Progenitor cell of endocrine pancreas (in vitro differentiated cells): ENCODE measurements around the gene HCRT. TPM values are rescaled to one million over a fixed set of nuclear protein-coding genes. Genes with fewer than 3 reads are reported as not detected.

Source experiments
- DNase-seq: peaks from one replicate; pipeline ENCODE4 v3.0.0; 2021; ENCODE audit warnings: low spot score; ENCODE audit not compliant: unreplicated experiment
- H3K27ac Mint-ChIP-seq: 2 replicates; pipeline ENCODE4 v1.8.0; 2021; ENCODE audit warnings: mild to moderate bottlenecking, moderate library complexity, mixed read lengths
- H3K27me3 Mint-ChIP-seq: 2 replicates; pipeline ENCODE4 v1.8.0; 2021; ENCODE audit warnings: mixed read lengths
- H3K36me3 Mint-ChIP-seq: 2 replicates; pipeline ENCODE4 v1.8.0; 2022; ENCODE audit warnings: mixed read lengths; ENCODE audit not compliant: insufficient read depth
- H3K4me1 Mint-ChIP-seq: 2 replicates; pipeline ENCODE4 v1.8.0; 2021; ENCODE audit warnings: low read depth, mixed read lengths
- H3K4me3 Mint-ChIP-seq: 2 replicates; pipeline ENCODE4 v1.8.0; 2021; ENCODE audit warnings: low read depth, mild to moderate bottlenecking, moderate library complexity, mixed read lengths
- H3K9me3 Mint-ChIP-seq: 2 replicates; pipeline ENCODE4 v1.8.0; 2021; ENCODE audit warnings: low read depth, mixed read lengths
- total RNA-seq: library from RNA; stranded (reverse); gene quantifications from 2 replicates; pipeline ENCODE4 v1.2.1, GENCODE V29; 2021
- TF ChIP-seq, protein P1 (sequence below): fragments of 200-600 bp; sonication (generic); IDR thresholded peaks from one replicate; pipeline ENCODE4 v1.5.0; 2021; ENCODE audit warnings: antibody characterized with exemption, mild to moderate bottlenecking; ENCODE audit not compliant: unreplicated experiment

The HCRT gene
- total RNA-seq, 1 donor from 2014 or later, result not detected

DNA sequence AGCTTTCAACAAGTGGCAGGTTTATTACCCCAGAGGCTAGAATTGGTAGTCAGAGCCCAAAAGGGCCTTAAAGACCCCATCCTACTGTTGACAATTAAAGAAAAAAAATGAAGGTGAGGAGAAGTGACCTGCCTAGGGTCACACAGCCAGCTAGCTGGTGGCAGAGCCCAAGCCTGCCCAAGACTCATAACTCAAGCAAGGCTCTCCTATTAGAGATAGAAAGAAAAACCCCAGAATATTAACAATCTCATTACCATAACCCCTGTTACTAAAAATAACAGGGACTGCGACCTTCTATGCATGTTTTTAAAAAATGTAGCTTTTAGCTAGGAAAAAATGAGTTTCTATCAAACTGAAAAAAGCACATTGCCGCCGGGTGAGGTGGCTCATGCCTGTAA lies 48.6 kb downstream of the HCRT start:
- Mint-ChIP-seq H3K9me3 (no peaks in the 10 kb centered on the region), H3K27ac (no peak overlapping the region), H3K27me3 (no peaks in the 10 kb centered on the region), H3K36me3 (peaks cover 3% of the 10 kb centered on the region), H3K4me3 (no peak overlapping the region), H3K4me1 (peaks cover 26% of the 10 kb centered on the region)
- no peak for DNase-seq
- TF ChIP-seq, protein P1, sequence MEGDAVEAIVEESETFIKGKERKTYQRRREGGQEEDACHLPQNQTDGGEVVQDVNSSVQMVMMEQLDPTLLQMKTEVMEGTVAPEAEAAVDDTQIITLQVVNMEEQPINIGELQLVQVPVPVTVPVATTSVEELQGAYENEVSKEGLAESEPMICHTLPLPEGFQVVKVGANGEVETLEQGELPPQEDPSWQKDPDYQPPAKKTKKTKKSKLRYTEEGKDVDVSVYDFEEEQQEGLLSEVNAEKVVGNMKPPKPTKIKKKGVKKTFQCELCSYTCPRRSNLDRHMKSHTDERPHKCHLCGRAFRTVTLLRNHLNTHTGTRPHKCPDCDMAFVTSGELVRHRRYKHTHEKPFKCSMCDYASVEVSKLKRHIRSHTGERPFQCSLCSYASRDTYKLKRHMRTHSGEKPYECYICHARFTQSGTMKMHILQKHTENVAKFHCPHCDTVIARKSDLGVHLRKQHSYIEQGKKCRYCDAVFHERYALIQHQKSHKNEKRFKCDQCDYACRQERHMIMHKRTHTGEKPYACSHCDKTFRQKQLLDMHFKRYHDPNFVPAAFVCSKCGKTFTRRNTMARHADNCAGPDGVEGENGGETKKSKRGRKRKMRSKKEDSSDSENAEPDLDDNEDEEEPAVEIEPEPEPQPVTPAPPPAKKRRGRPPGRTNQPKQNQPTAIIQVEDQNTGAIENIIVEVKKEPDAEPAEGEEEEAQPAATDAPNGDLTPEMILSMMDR, result no peak

DNA sequence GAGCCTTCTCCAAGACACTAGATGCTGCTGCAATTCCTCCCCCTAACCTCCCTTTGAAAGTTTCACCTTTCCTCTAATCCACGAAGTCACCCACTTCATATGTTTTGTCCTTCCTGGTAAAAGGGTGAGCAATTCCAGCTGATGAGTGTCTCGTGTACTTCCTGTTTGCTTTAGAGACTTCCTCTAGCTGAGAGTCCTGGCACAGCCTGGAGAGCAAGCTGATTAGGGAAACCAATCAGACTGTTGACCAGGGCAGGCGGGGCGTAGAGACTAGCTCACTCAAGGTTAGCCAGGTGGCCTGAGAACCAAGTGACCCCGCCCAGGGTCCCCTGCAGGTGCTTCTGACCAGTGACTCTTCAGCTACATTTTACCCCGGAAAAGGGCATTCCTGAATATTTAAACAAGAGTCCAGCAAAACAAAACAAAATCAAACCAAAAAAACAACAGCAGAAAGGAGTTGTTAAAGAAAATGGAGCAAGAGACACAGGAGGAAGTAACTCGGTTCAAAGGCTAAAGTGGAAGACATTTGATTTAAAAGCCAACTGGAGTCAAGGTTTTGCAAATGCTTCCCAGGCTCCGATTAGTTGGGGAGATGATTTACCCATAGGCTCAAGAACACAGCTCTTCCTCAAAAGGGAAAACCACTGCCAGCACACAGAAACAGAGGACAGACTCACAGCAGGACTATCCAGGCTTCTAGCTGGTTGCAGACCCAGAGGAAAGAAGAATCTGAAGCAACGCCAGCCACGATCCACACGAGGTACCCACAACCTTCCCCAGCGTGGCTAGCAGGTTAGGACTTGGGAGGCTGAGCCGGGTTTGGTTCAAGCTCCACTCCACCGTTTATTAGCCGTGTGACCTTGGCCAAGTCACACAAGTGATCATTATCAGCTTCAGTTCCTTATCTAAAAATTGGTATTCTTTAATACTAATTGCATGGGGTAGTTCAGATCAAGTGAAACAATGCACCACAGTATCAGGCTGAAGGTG lies 49.3 kb downstream of the HCRT start:
- H3K36me3 Mint-ChIP-seq, result peaks cover 2% of the 10 kb centered on the region
- H3K27ac Mint-ChIP-seq, result peak overlapping the region; percentile 94
- peak overlapping the region; percentile 39 for H3K4me3 Mint-ChIP-seq
- H3K4me1 Mint-ChIP-seq, result peaks cover 29% of the 10 kb centered on the region
- TF ChIP-seq, protein P1, result no peak
- peak; percentile 34 for DNase-seq
- no peaks in the 10 kb centered on the region for H3K9me3 Mint-ChIP-seq
- no peaks in the 10 kb centered on the region for H3K27me3 Mint-ChIP-seq

DNA sequence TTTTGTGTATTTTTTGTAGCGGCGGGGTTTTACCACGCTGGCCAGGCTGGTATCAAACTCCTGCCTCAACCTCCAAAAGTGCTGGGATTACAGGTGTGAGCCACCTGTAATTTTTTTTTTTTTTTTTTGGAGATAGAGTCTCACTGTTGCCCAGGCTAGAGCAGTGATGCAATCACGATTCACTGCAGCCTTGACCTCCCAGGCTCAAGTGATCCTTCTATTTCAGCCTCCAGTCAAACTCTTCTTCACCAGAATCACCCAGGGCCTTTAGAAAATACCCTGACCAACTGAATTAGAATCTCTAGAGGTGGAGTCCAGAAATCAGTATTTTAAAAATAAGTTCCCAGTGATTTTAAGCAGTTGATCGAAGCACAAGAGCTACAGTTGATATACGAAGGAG lies 50.1 kb downstream of the HCRT start:
- no peak for DNase-seq
- H3K4me3 Mint-ChIP-seq, result no peak overlapping the region
- no peaks in the 10 kb centered on the region for H3K9me3 Mint-ChIP-seq
- no peaks in the 10 kb centered on the region for H3K27me3 Mint-ChIP-seq
- H3K4me1 Mint-ChIP-seq, result peaks cover 33% of the 10 kb centered on the region
- TF ChIP-seq, protein P1, result no peak
- peak overlapping the region; percentile 94 for H3K27ac Mint-ChIP-seq
- peaks cover 3% of the 10 kb centered on the region for H3K36me3 Mint-ChIP-seq

Other genes starting within 250 kb of the HCRT start
- gene CNP, start 218.7 kb downstream of the HCRT start, total RNA-seq, result 98.7 and 102 TPM in 2 replicates
- 113 and 117 TPM in 2 replicates for gene DNAJC7, start 168.0 kb downstream of the HCRT start, total RNA-seq
- 44.8 and 48.1 TPM in 2 replicates for gene NKIRAS2, start 165.4 kb downstream of the HCRT start, total RNA-seq
- gene C17orf113, start 134.9 kb downstream of the HCRT start, total RNA-seq, result 3.2 and 3.7 TPM in 2 replicates
- 2.7 TPM in 2 replicates for gene ZNF385C, start 87.0 kb downstream of the HCRT start, total RNA-seq
- gene DHX58, start 72.7 kb downstream of the HCRT start, total RNA-seq, result 0.42 and 0.43 TPM in 2 replicates
- 40.1 and 43.2 TPM in 2 replicates for gene KAT2A, start 64.1 kb downstream of the HCRT start, total RNA-seq
- 0.16 TPM in 1 of 2 replicates, not detected in the other for gene HSPB9, start 62.6 kb downstream of the HCRT start, total RNA-seq
- gene RAB5C, start 30.5 kb downstream of the HCRT start, total RNA-seq, result 68.8 and 70.3 TPM in 2 replicates
- gene KCNH4, start 4.3 kb downstream of the HCRT start, total RNA-seq, result not detected in 2 replicates
- 6.8 and 8.1 TPM in 2 replicates for gene GHDC, start 9.0 kb upstream of the HCRT start, total RNA-seq
- gene STAT5B, start 90.9 kb upstream of the HCRT start, total RNA-seq, result 43.3 and 46.8 TPM in 2 replicates
- gene STAT5A, start 103.0 kb upstream of the HCRT start, total RNA-seq, result 0.74 and 1.4 TPM in 2 replicates
- 41.2 and 42.2 TPM in 2 replicates for gene STAT3, start 203.0 kb upstream of the HCRT start, total RNA-seq
- gene CAVIN1, start 237.8 kb upstream of the HCRT start, total RNA-seq, result 1.1 and 1.8 TPM in 2 replicates